ENCODE results near the gene FALEC.

Gene FALEC

GRCh38 chr1:150484861-150485260 lies 30.7 kb upstream of the FALEC start:
- H3K4me3 ChIP-seq (replicated peaks in 1 of 2; ENCODE audit: low read depth in 2 of 2, low read length in 2 of 2): no peak overlapping the region
- TF ChIP-seq CTCF (IDR thresholded peaks at IDR 0.05; ENCODE audit: low read depth, low read length): peak; percentile 39
- DNase-seq (ENCODE audit: low read depth in 2 of 2): peak; percentile 54 to 65

GRCh38 chr1:150486966-150487762 lies 28.4 kb upstream of the FALEC start, which contains the start of gene TARS2:
TARS2 (plus strand) TSS chr1:150487419; CDS start chr1:150487451, 32 bp downstream.
- peak; percentile 100 for DNase-seq (ENCODE audit: low read depth in 2 of 2)
- peak within 1 kb of the TSS; percentile 79 to 87 for H3K4me3 ChIP-seq (replicated peaks in 1 of 2; ENCODE audit: low read depth in 2 of 2, low read length in 2 of 2)
- TF ChIP-seq CTCF (IDR thresholded peaks at IDR 0.05; ENCODE audit: low read depth, low read length): peak; percentile 32

GRCh38 chr1:150487763-150488115 lies 27.8 kb upstream of the FALEC start:
- TF ChIP-seq CTCF (IDR thresholded peaks at IDR 0.05; ENCODE audit: low read depth, low read length): no peak
- DNase-seq (ENCODE audit: low read depth in 2 of 2): no peak
- peak overlapping the region; percentile 79 to 87 for H3K4me3 ChIP-seq (replicated peaks in 1 of 2; ENCODE audit: low read depth in 2 of 2, low read length in 2 of 2)

GRCh38 chr1:150493175-150493574 lies 22.4 kb upstream of the FALEC start:
- no peak for DNase-seq (ENCODE audit: low read depth in 2 of 2)
- no peak overlapping the region for H3K4me3 ChIP-seq (replicated peaks in 1 of 2; ENCODE audit: low read depth in 2 of 2, low read length in 2 of 2)
- TF ChIP-seq CTCF (IDR thresholded peaks at IDR 0.05; ENCODE audit: low read depth, low read length): no peak

GRCh38 chr1:150498342-150498741 lies 17.2 kb upstream of the FALEC start:
- H3K4me3 ChIP-seq (replicated peaks in 1 of 2; ENCODE audit: low read depth in 2 of 2, low read length in 2 of 2): no peak overlapping the region
- DNase-seq (ENCODE audit: low read depth in 2 of 2): no peak
- no peak for TF ChIP-seq CTCF (IDR thresholded peaks at IDR 0.05; ENCODE audit: low read depth, low read length)

- no peak for TF ChIP-seq CTCF (IDR thresholded peaks at IDR 0.05; ENCODE audit: low read depth, low read length)
- no peak overlapping the region for H3K4me3 ChIP-seq (replicated peaks in 1 of 2; ENCODE audit: low read depth in 2 of 2, low read length in 2 of 2)
- no peak for DNase-seq (ENCODE audit: low read depth in 2 of 2)
Observed at GRCh38 chr1:150505431-150505830, 10.1 kb upstream of the FALEC start.

Data from cardiac fibroblast (primary cell).